UCSD-AML1 (cell line): ENCODE measurements around the gene AK5.
A peak's percentile ranks its signal among the peaks of the same experiment; 100 is the strongest.

ENCODE experiments used
- DNase-seq: peaks from one replicate; lab custom pipeline; 2025; ENCODE audit not compliant: unreplicated experiment; lab: John Stamatoyannopoulos, UW

Gene AK5

DNA sequence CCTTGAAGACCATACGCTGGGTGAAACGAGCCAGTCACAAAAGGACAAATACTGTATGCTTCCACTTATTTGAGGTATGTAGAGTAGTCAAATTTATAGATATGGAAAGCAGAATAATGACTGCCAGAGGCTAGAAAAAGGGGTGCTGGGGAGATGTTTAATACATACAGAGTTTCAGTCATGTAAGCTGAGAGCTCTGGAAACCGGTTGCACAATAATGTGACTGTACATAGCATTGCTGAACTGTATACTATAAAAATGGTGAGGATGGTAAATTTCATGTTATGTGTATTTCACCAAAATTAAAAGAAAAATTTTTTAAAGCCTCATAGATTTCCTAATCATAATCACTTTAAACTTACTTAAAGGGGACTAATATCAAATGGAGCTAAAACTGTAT, 289.8 kb downstream of the AK5 start:
- DNase-seq = no peak

DNA sequence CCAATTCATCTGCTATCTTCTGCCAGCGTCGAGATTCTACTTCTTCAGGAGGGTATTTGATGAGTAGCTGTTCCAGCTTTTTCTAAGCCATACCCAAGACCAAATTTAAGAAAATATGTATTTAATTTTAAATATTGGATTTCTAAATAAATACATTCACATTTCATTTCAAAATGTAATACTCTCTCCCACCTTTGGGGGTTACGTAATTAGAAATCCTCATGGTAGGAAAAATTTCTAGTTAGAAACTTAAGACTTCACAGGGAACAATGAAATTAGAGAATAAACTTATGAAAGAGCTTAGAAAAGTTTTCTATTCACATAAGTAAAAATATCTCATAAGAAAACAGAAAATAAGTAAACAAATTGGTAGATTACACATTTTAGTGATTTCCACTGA, 297.7 kb downstream of the AK5 start:
- DNase-seq = no peak

DNA sequence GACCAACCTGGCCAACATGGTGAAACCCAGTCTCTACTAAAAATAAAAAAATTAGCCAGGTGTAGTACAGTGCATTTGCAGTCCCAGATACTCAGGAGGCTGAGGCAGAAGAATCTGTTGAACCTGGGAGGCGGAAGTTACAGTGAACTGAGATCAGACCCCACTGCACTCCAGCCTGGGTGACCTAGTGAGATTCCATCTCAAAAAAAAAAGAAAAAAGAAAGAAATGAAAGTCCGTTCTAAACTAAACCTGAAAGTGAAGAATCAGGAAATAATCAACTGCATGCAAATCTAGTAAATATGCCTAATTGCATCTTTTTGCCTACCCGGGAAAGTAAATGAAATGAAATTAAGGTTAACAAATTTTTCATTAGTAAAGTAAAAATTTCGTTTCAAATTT, 301.1 kb downstream of the AK5 start:
- DNase-seq = no peak

DNA sequence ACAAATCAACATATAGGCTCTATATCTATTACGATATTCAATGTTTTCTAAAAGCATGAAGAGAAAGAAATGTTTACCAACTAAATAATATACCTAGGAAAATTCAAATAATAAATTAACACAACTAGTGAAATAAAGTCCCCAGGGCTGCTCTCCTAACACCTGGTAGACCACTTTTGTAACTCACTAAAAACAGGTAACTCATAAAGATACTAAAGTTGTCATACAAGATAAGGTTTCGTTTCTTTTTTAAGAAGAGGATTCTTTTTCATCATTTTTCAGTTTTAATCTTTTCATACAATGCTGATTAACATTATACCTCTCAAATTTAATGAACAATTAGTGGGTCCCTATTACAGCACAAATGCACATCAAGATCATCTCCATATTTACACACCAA, 301.7 kb downstream of the AK5 start:
- DNase-seq = no peak

DNA sequence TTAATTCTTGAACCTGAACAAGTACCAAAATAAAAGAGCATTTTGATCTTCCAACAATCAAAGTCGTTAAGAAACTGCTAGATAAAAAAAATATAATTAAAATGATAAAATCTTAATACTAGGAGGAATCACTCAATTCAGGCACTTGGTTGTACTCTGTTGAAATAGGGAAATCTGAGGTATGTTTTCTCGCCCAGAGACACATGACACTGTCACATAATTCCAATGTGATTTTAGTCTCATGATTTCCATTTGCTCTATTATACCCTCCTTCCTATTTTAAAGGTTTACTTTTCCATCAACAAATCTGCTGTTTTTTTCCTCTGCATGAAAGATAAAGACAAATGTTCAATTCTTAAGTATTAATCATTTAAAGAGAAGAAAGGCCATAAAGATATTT, 303.1 kb downstream of the AK5 start:
- no peak for DNase-seq

DNA sequence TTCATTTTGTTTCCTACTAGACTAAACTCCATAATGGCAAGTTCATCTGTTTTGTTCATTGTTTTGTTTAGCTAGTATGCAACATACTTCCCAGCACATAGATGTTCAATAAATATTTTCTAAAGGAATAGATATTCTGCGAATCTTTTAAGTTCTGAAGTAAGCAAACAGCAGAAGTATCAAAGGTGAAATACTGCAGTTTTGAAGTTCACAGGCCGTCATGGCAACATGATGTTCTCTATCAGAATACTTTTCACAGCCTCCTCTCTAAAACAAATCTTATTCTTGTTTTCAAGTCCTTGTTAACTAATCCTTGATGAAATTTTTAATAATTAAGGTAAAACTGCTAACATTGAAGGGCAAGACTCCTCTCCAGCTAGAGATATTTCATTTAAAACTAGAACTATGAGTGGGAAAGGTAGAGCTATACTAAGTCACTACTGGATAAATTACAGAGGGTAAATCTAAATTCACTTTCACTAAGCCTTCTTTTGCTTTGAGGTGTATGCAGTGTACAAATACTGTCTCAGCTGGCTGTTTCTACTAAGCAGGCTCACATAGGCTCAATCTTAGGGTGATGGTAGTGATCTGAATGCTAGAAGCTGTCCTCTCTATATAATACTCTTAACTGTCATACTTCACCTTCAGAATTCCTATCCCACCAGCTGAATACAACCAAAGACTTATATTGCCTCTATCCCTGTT, 303.9 kb downstream of the AK5 start:
- no peak for DNase-seq

DNA sequence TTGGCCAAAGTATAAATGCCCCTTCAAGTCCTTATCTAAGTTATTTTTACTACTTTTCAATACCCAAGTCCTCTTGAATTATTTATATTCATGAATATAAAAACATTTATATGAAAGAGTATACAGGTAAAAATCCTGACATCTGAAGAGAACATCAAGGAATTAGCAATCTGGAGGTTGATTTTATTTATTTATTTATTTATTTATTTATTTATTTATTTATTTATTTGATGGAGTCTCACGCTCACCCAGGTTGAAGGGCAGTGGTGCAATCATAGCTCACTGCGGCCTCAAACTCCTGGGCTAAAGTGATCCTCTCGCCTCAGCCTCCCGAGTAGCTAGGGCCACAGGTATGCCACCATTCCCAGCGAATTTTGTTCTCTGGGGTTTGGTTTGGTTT, 307.4 kb downstream of the AK5 start:
- DNase-seq = no peak

DNA sequence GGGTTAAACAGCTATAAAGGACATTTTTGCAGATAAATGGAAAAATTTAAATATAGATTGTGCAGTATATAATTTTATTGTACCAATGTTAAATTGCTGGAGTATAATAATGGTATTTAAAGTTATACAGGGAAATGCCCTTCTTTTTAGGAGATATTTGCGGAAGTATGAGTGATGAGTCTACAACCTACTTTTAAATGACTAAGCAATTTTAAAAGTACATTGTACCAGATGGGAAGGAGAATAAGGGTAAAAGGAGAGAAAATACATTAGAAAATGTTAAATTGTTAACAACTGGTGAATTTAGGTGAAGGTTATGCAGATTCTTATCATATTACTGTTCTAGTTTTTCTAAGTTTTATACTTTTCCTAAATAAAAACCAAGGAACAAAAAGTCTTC, 308.8 kb downstream of the AK5 start:
- DNase-seq = no peak

DNA sequence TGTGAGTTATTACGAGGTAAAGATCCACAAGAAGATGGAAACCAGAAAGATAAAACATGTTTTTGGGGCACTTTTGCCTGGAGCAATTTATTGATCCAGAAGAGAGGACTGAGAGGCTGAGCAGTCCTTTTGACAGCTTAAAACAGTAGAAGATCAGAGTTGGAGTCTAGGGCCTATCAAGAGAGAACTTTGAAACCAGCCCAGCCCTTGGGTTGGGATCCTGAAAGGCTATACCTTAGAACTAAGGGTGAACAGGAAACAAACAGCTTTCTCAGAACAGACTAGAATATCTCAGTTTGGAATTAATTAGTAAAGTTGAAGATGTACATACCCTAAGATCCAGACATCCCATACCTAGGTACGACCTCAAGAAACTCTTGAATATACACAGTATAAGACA, 311.1 kb downstream of the AK5 start:
- DNase-seq = no peak

DNA sequence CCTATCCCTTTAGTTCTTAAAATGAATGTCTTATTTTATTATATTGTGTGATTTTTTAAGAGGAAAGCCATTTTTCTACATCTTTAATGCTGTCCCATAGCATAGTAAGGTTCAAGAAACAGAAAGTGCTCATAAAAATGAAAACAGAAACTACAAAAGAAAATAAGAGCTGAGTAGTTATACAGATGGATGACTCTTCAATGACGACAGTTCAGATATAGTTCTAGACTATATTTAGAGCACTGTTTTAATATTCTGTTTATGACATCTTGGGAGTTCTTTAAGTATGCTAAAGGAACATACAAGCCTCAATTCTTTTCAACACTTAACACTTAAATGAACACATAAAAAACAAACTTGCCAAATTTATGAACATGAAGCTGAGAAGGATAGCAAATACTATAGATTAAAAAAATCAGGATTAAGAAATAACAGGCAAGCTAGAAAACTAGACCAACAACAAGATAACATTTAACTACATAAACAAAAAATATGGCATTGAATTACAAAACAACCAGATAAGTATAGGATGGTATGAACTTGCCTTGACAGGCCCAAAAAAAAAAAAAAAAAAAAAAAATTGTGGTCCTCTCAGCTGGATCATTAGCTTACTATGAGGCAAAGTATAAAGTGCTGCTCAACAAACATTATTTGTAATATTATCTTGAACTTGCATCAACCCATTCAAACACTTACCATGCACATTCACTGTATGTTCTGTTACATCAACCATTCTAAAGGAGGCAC, 312.7 kb downstream of the AK5 start:
- DNase-seq = no peak

DNA sequence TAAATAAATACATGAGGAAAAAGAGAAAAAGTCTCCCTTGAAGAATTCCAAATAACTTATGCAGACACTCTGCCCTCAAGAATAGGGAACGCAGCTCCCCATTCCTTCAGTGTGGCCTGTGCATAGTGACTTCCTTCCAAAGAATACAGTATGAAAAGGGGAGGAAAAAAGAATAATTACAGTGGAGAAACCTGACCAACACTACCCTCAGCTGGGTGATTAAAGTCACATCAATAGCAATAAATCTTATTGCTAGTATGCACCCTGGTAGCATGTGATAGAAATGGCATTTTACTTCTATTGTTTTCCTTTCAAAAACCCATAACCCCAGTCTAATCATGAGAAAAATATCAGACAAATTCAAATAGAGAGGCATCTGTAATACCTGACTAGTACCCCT, 315.5 kb downstream of the AK5 start:
- no peak for DNase-seq

DNA sequence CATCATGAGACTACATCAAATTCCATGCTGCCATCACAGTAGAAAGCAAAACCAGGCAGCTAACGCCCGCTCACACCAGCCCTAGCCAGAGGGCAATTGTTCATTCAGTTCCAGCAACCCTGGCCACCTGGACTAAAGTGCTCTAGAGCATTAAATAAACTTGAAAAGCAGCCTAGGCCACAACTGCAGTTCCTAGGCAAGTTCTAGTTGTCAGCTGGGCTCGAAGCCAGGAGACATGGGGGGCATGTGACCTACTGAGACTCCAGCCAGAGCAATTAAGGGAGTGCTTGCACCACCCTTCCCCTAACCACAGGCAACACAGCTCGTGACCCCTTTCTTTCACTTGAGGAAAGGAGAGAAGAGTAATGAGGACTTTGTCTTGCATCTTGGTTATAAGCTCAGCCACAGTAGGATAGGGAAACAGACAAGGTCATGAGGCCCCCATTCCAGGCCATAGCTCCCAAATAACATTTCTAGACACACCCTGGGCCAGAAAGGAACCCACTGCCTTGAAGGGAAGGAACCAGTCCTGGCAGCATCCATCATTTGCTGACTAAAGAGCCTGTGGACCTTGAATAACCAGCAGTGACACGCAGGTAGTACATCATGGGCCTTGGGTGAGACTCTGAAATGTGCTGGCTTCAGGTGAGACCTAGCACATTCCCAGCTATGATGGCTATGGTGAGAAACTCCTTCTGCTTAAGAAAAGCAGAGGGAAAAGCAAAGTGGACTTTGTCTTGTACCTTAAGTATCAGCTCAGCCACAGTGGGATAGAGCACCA, 323.6 kb downstream of the AK5 start:
- peak; percentile 21 for DNase-seq

DNA sequence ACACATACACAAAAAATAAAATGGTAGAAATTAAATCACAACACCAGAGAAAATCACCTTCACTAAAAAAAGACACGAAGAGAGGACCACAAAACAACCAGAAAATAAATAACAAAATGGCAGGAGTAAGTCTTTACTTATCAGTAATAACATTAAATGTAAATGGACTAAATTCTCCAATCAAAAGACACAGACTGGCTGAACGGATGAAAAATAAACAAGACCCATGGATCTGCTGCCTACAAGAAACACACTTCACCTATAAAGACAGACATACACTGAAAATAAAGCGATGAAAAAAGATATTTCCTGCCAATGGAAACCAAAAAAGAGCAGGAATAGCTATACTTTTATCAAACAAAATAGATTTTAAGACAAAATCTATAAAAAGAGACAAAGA, 327.1 kb downstream of the AK5 start:
- DNase-seq = no peak
